NCI-H2107 (cell line): ENCODE data around the gene BFSP1.

Source experiments
- DNase-seq: peaks from one replicate; lab custom pipeline; 2025; lab: John Stamatoyannopoulos, UW

The BFSP1 gene

GRCh38 chr20:17557675-17558006, 26.5 kb upstream of the BFSP1 start:
- DNase-seq, result no peak

GRCh38 chr20:17556837-17557674, 25.9 kb upstream of the BFSP1 start:
- DNase-seq, result peak; percentile 31

GRCh38 chr20:17555106-17555505, 23.9 kb upstream of the BFSP1 start:
- no peak for DNase-seq

GRCh38 chr20:17549131-17549530, 18.0 kb upstream of the BFSP1 start:
- DNase-seq, result no peak

- no peak for DNase-seq
Observed at GRCh38 chr20:17545127-17545526, 13.9 kb upstream of the BFSP1 start.

- no peak for DNase-seq
Observed at GRCh38 chr20:17543531-17544131, 12.5 kb upstream of the BFSP1 start.

- no peak for DNase-seq
Observed at GRCh38 chr20:17542993-17543412, 11.8 kb upstream of the BFSP1 start.

- no peak for DNase-seq
Observed at GRCh38 chr20:17542481-17542880, 11.3 kb upstream of the BFSP1 start.

- DNase-seq, result no peak
Observed at GRCh38 chr20:17541996-17542395, 10.8 kb upstream of the BFSP1 start.

- no peak for DNase-seq
Observed at GRCh38 chr20:17541596-17541995, 10.4 kb upstream of the BFSP1 start.

GRCh38 chr20:17538517-17539170, 7.5 kb upstream of the BFSP1 start:
- no peak for DNase-seq

GRCh38 chr20:17537959-17538358, 6.8 kb upstream of the BFSP1 start:
- DNase-seq, result no peak

GRCh38 chr20:17536944-17537444, 5.8 kb upstream of the BFSP1 start:
- DNase-seq, result no peak

- no peak for DNase-seq
Observed at GRCh38 chr20:17534077-17534476, 2.9 kb upstream of the BFSP1 start.

- DNase-seq, result no peak
Observed at GRCh38 chr20:17533396-17533795, 2.2 kb upstream of the BFSP1 start.

- DNase-seq, result no peak
Observed at GRCh38 chr20:17531665-17532025, 466 bp upstream of the BFSP1 start.

GRCh38 chr20:17530153-17530552, 1.0 kb downstream of the BFSP1 start:
- no peak for DNase-seq

- no peak for DNase-seq
Observed at GRCh38 chr20:17529586-17529985, 1.6 kb downstream of the BFSP1 start.

- no peak for DNase-seq
Observed at GRCh38 chr20:17525650-17526049, 5.5 kb downstream of the BFSP1 start.

- DNase-seq, result no peak
Observed at GRCh38 chr20:17525132-17525531, 6.0 kb downstream of the BFSP1 start.

- DNase-seq, result no peak
Observed at GRCh38 chr20:17524560-17524959, 6.6 kb downstream of the BFSP1 start.

- no peak for DNase-seq
Observed at GRCh38 chr20:17523326-17523725, 7.9 kb downstream of the BFSP1 start.

- DNase-seq, result no peak
Observed at GRCh38 chr20:17522528-17522927, 8.7 kb downstream of the BFSP1 start.
